ENCODE measurements around the gene TIGD3. TPM values are rescaled to one million over a fixed set of nuclear protein-coding genes. Genes with fewer than 3 reads are reported as not detected.

Gene TIGD3
- total and polyA plus RNA-seq, 4 experiments from 2014 or later: 0.26 to 1.1 (median 0.96) TPM; not detected in 1

- Mint-ChIP-seq H3K4me3 (peak overlapping the region in 2 of 8 donors; percentile 31 to 52), H3K27ac (no peak overlapping the region), H3K4me1 (peaks cover 4 to 14% (median 7%) of the 10 kb centered on the region in 4 donors), H3K9me3 (no peaks in the 10 kb centered on the region), H3K36me3 (no peaks in the 10 kb centered on the region), H3K27me3 (peaks cover 0 to 3% of the 10 kb centered on the region in 2 donors)
- H3K27me3 ChIP-seq (ENCODE audit: insufficient read depth, low read length): no peaks in the 10 kb centered on the region
- POLR2A ChIA-PET (ENCODE audit: partially characterized antibody): interaction anchor here (1.1 kb wide), 1 partner anchor 16 kb away, joined by 4 read pairs; the partner anchor contains the start of gene DPF2
- no peak overlapping the region for H3K27ac ChIP-seq (ENCODE audit: low read depth, low read length)
- H3K9me3 ChIP-seq (ENCODE audit: control insufficient read depth in 1 of 2, low read length in 2 of 2): no peaks in the 10 kb centered on the region
- CTCF ChIA-PET (ENCODE audit: partially characterized antibody): interaction anchor here (0.7 to 10.1 kb wide), 15 partner anchors 8 to 304 kb away, joined by 3 to 170 read pairs (median 4); partner anchors contain the start of genes DPF2 and POLA2
- no peak overlapping the region for H3K4me3 ChIP-seq (ENCODE audit: low read length in 2 of 2)
- no peak for DNase-seq
- peaks cover 15% of the 10 kb centered on the region for H3K4me1 ChIP-seq (ENCODE audit: insufficient read depth, low read length)
- intact Hi-C loops (cut with micrococcal nuclease): no loop called here
- no peaks in the 10 kb centered on the region for H3K36me3 ChIP-seq (ENCODE audit: insufficient read depth, low read length)
Measured at GRCh38 chr11:65317025-65317786, 37.3 kb upstream of the TIGD3 start.

GRCh38 chr11:65320386-65321075 is 34.0 kb upstream of the TIGD3 start:
- Histone ChIP-seq H3K36me3 (ENCODE audit: insufficient read depth, low read length) (no peaks in the 10 kb centered on the region), H3K27me3 (ENCODE audit: insufficient read depth, low read length) (no peaks in the 10 kb centered on the region), H3K9me3 (ENCODE audit: control insufficient read depth in 1 of 2, low read length in 2 of 2) (no peaks in the 10 kb centered on the region), H3K4me1 (ENCODE audit: insufficient read depth, low read length) (peaks cover 8% of the 10 kb centered on the region), H3K4me3 (ENCODE audit: low read length in 2 of 2) (no peak overlapping the region), H3K27ac (ENCODE audit: low read depth, low read length) (no peak overlapping the region)
- Mint-ChIP-seq H3K9me3 (no peaks in the 10 kb centered on the region), H3K4me3 (no peak overlapping the region), H3K27ac (no peak overlapping the region), H3K27me3 (peaks cover 2 to 12% of the 10 kb centered on the region in 2 donors), H3K36me3 (no peaks in the 10 kb centered on the region), H3K4me1 (peaks cover 3 to 6% (median 5%) of the 10 kb centered on the region in 4 donors)
- ChIA-PET CTCF (ENCODE audit: partially characterized antibody) (interaction anchor here (1.3 to 1.9 kb wide), 2 partner anchors 9 to 13 kb away, joined by 3 to 7 read pairs; partner anchors contain the start of gene DPF2), POLR2A (ENCODE audit: partially characterized antibody) (no interaction called here)
- intact Hi-C loops (cut with micrococcal nuclease): no loop called here
- no peak for DNase-seq

- no peak for DNase-seq
- Histone ChIP-seq H3K27ac (ENCODE audit: low read depth, low read length) (no peak overlapping the region), H3K4me1 (ENCODE audit: insufficient read depth, low read length) (peaks cover 2% of the 10 kb centered on the region), H3K27me3 (ENCODE audit: insufficient read depth, low read length) (no peaks in the 10 kb centered on the region), H3K9me3 (ENCODE audit: control insufficient read depth in 1 of 2, low read length in 2 of 2) (no peaks in the 10 kb centered on the region), H3K4me3 (ENCODE audit: low read length in 2 of 2) (no peak overlapping the region), H3K36me3 (ENCODE audit: insufficient read depth, low read length) (no peaks in the 10 kb centered on the region)
- ChIA-PET CTCF (ENCODE audit: partially characterized antibody) (interaction anchor here (1.3 to 1.9 kb wide), 2 partner anchors 9 to 12 kb away, joined by 3 to 7 read pairs; partner anchors contain the start of gene DPF2), POLR2A (ENCODE audit: partially characterized antibody) (no interaction called here)
- intact Hi-C loops (cut with micrococcal nuclease): no loop called here
- Mint-ChIP-seq H3K36me3 (no peaks in the 10 kb centered on the region), H3K4me3 (no peak overlapping the region), H3K4me1 (peaks cover 0 to 1% (median under 1%) of the 10 kb centered on the region in 4 donors), H3K27ac (no peak overlapping the region), H3K9me3 (no peaks in the 10 kb centered on the region), H3K27me3 (peaks cover 2 to 12% of the 10 kb centered on the region in 2 donors)
Measured at GRCh38 chr11:65321076-65321475, 33.5 kb upstream of the TIGD3 start.

- ChIA-PET CTCF (ENCODE audit: partially characterized antibody) (interaction anchor here (1.2 to 1.9 kb wide), 4 partner anchors 8 to 12 kb away, joined by 3 to 7 read pairs (median 4); partner anchors contain the start of gene DPF2), POLR2A (ENCODE audit: partially characterized antibody) (no interaction called here)
- Mint-ChIP-seq H3K36me3 (no peaks in the 10 kb centered on the region), H3K27me3 (peaks cover 2 to 12% of the 10 kb centered on the region in 2 donors), H3K4me3 (no peak overlapping the region), H3K27ac (no peak overlapping the region), H3K4me1 (no peaks in the 10 kb centered on the region), H3K9me3 (no peaks in the 10 kb centered on the region)
- no peak for DNase-seq
- Histone ChIP-seq H3K27ac (ENCODE audit: low read depth, low read length) (no peak overlapping the region), H3K36me3 (ENCODE audit: insufficient read depth, low read length) (no peaks in the 10 kb centered on the region), H3K4me3 (ENCODE audit: low read length in 2 of 2) (no peak overlapping the region), H3K27me3 (ENCODE audit: insufficient read depth, low read length) (no peaks in the 10 kb centered on the region), H3K4me1 (ENCODE audit: insufficient read depth, low read length) (no peaks in the 10 kb centered on the region), H3K9me3 (ENCODE audit: control insufficient read depth in 1 of 2, low read length in 2 of 2) (no peaks in the 10 kb centered on the region)
- intact Hi-C loops (cut with micrococcal nuclease): no loop called here
Measured at GRCh38 chr11:65321828-65322485, 32.6 kb upstream of the TIGD3 start.

GRCh38 chr11:65323813-65324212 is 30.7 kb upstream of the TIGD3 start:
- no peaks in the 10 kb centered on the region for H3K27me3 ChIP-seq (ENCODE audit: insufficient read depth, low read length)
- H3K9me3 ChIP-seq (ENCODE audit: control insufficient read depth in 1 of 2, low read length in 2 of 2): no peaks in the 10 kb centered on the region
- Mint-ChIP-seq H3K27me3 (peaks cover 2 to 12% of the 10 kb centered on the region in 2 donors), H3K4me3 (no peak overlapping the region), H3K27ac (peak overlapping the region in 1 of 7 donors; percentile 69), H3K36me3 (no peaks in the 10 kb centered on the region), H3K4me1 (no peaks in the 10 kb centered on the region), H3K9me3 (no peaks in the 10 kb centered on the region)
- ChIA-PET POLR2A (ENCODE audit: partially characterized antibody) (interaction anchor here (0.7 kb wide), 1 partner anchor 599 kb away, joined by 4 read pairs; no protein-coding TSS in a partner anchor), CTCF (ENCODE audit: partially characterized antibody) (interaction anchor here (1.2 kb wide), 1 partner anchor 9 kb away, joined by 6 read pairs; the partner anchor contains the start of gene CDC42EP2)
- no peaks in the 10 kb centered on the region for H3K4me1 ChIP-seq (ENCODE audit: insufficient read depth, low read length)
- DNase-seq: no peak
- no peak overlapping the region for H3K27ac ChIP-seq (ENCODE audit: low read depth, low read length)
- intact Hi-C loops (cut with micrococcal nuclease): no loop called here
- no peak overlapping the region for H3K4me3 ChIP-seq (ENCODE audit: low read length in 2 of 2)
- H3K36me3 ChIP-seq (ENCODE audit: insufficient read depth, low read length): no peaks in the 10 kb centered on the region

GRCh38 chr11:65325435-65325834 is 29.1 kb upstream of the TIGD3 start:
- Mint-ChIP-seq H3K4me1 (peaks cover 0 to 9% (median 5%) of the 10 kb centered on the region in 4 donors), H3K27ac (no peak overlapping the region), H3K9me3 (no peaks in the 10 kb centered on the region), H3K4me3 (no peak overlapping the region), H3K27me3 (peaks cover 2 to 12% of the 10 kb centered on the region in 2 donors), H3K36me3 (no peaks in the 10 kb centered on the region)
- ChIA-PET POLR2A (ENCODE audit: partially characterized antibody) (interaction anchor here (0.6 kb wide), 1 partner anchor 150 kb away, joined by 3 read pairs; no protein-coding TSS in a partner anchor), CTCF (ENCODE audit: partially characterized antibody) (interaction anchor here (1.0 to 1.8 kb wide), 2 partner anchors 9 to 11 kb away, joined by 4 to 7 read pairs; partner anchors contain the start of gene CDC42EP2)
- Histone ChIP-seq H3K4me3 (ENCODE audit: low read length in 2 of 2) (no peak overlapping the region), H3K4me1 (ENCODE audit: insufficient read depth, low read length) (peaks cover 5% of the 10 kb centered on the region), H3K27me3 (ENCODE audit: insufficient read depth, low read length) (no peaks in the 10 kb centered on the region), H3K9me3 (ENCODE audit: control insufficient read depth in 1 of 2, low read length in 2 of 2) (no peaks in the 10 kb centered on the region), H3K36me3 (ENCODE audit: insufficient read depth, low read length) (no peaks in the 10 kb centered on the region), H3K27ac (ENCODE audit: low read depth, low read length) (no peak overlapping the region)
- DNase-seq: no peak
- intact Hi-C loops (cut with micrococcal nuclease): no loop called here
